ENCODE results near the gene PDX1. TPM values are rescaled to one million over a fixed set of nuclear protein-coding genes. Genes with fewer than 3 reads are reported as not detected.

PDX1 gene
- total and polyA plus RNA-seq, 9 of the 15 experiments (the other 6 are each of a cell fraction or from before 2014, with no cell fraction given): not detected

DNA sequence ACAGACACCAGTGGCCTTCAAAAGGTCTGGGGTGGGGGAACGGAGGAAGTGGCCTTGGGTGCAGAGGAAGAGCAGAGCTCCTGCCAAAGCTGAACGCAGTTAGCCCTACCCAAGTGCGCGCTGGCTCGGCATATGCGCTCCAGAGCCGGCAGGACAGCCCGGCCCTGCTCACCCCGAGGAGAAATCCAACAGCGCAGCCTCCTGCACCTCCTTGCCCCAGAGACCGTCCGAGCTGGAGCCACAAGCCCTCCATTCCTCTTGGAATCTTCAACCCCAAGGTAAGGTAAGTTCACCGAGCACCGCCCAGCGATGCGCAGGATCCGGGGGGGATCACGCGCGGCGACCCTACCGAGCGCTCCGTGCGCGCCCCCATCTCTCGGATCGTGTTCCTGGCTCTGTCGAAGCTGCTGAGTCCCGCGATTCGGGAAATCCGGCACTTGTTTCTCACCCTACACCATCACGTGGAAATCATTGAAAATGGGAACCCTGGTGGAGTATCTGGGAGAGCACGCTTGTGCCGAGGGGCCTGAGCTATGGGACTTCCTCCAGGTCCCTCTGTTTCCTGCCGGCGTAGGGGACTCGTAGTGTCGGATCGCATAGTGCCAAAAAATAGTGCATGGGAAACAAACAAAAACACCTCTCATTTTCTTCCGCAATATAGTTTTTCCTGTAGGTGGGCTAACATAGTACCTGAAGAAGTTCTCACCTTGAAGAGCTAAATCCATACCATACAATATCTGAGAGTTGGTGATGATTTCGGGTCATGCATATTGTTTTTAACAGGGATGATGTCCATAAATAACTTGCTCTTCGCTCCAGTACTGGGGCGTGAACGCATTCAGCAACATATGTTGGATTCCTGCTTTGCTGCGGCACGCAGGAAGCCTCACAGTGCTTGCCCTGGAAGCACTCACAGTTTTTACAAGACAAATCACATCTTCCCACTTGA lies 9.3 kb downstream of the PDX1 start (continued):
- TF ChIP-seq, protein P1, sequence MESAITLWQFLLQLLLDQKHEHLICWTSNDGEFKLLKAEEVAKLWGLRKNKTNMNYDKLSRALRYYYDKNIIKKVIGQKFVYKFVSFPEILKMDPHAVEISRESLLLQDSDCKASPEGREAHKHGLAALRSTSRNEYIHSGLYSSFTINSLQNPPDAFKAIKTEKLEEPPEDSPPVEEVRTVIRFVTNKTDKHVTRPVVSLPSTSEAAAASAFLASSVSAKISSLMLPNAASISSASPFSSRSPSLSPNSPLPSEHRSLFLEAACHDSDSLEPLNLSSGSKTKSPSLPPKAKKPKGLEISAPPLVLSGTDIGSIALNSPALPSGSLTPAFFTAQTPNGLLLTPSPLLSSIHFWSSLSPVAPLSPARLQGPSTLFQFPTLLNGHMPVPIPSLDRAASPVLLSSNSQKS (CRISPR knock-in tag; IDR thresholded peaks at IDR 0.05): no peak
- TF ChIP-seq, protein P2, sequence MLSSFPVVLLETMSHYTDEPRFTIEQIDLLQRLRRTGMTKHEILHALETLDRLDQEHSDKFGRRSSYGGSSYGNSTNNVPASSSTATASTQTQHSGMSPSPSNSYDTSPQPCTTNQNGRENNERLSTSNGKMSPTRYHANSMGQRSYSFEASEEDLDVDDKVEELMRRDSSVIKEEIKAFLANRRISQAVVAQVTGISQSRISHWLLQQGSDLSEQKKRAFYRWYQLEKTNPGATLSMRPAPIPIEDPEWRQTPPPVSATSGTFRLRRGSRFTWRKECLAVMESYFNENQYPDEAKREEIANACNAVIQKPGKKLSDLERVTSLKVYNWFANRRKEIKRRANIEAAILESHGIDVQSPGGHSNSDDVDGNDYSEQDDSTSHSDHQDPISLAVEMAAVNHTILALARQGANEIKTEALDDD (IDR thresholded peaks at IDR 0.05): no peak
- no peak for TF ChIP-seq PPARD (CRISPR knock-in tag; IDR thresholded peaks at IDR 0.05)
- TF ChIP-seq HNRNPUL1 (IDR thresholded peaks at IDR 0.05; ENCODE audit: low read length): no peak

DNA sequence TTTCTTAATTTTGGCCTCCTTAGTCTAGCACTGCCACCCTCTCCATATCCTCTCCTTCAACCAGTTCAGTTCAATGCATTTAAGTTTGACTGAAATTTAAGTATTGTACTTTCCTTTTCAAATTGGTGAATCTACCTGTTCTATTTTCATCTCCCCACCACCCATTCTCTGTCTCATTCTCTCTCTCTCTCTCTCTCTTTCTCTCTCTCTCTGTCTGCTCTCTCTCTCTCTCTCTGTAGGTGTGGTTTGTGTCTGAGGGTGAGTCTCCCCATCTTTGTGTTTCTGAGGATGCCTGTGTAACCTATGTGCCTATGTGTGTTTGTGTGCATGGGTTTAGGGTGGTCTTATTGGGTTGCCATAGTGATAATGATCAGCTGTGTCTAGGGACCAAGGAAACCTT lies 10.1 kb downstream of the PDX1 start:
- H3K27ac ChIP-seq (ENCODE audit: extremely low read depth, low read depth, low read length): no peak overlapping the region
- no peak overlapping the region for H3K4me2 ChIP-seq (ENCODE audit: insufficient read depth, low read length)
- in situ Hi-C loops (cut with MboI) (no loop called here), intact Hi-C loops (cut with micrococcal nuclease) (no loop called here)
- H3K4me3 ChIP-seq: no peak overlapping the region
- no peaks in the 10 kb centered on the region for H3K4me1 ChIP-seq (replicated peaks in 1 of 2; ENCODE audit: control insufficient read depth in 2 of 2, insufficient read depth in 2 of 2, low read length in 2 of 2)
- H3K9me3 ChIP-seq (replicated peaks; ENCODE audit: control insufficient read depth, insufficient read depth, low read depth, low read length): no peaks in the 10 kb centered on the region
- H4K20me1 ChIP-seq (replicated peaks; ENCODE audit: control insufficient read depth, insufficient read depth, low read length): no peaks in the 10 kb centered on the region
- BruUV-seq (replicated peaks): no TSS peak
- peaks cover 2 to 31% of the 10 kb centered on the region in 2 experiments; a peak in 4 of 5 replicates for H3K27me3 ChIP-seq (ENCODE audit: control insufficient read depth in 2 of 2, insufficient read depth in 2 of 2, low read length in 2 of 2)
- DNase-seq (ENCODE audit: extremely low read depth in 1 of 4, low spot score in 3 of 4) (no peak), FAIRE-seq (no peak), ATAC-seq (no peak)
- H3K79me2 ChIP-seq (ENCODE audit: control insufficient read depth, insufficient read depth, low read length): no peaks in the 10 kb centered on the region
- H3K9ac ChIP-seq (ENCODE audit: insufficient read depth in 1 of 2, low read depth in 2 of 2, low read length in 2 of 2): no peak overlapping the region
- H3K36me3 ChIP-seq (ENCODE audit: control insufficient read depth, insufficient read depth, low read length): no peaks in the 10 kb centered on the region
- H2AFZ ChIP-seq (ENCODE audit: low read depth, low read length): no peak overlapping the region
- CTCF ChIA-PET (ENCODE audit: low intra/inter-chr PET ratio): no interaction called here
- POLR2A ChIA-PET: no interaction called here
- no peaks in the 10 kb centered on the region for H3K9me1 ChIP-seq (ENCODE audit: control insufficient read depth, insufficient read depth, low read length)
- TF ChIP-seq DNMT1 (IDR thresholded peaks at IDR 0.05) (no peak), MEF2A (IDR thresholded peaks at IDR 0.05; ENCODE audit: control insufficient read depth, low read depth, low read length) (no peak), RBM14 (IDR thresholded peaks at IDR 0.05; ENCODE audit: borderline replicate concordance, insufficient read depth, low read depth, low read length) (no peak), ZC3H8 (IDR thresholded peaks at IDR 0.05) (no peak), WHSC1 (IDR thresholded peaks at IDR 0.05; ENCODE audit: low read length) (no peak)
- TF ChIP-seq, protein P3, sequence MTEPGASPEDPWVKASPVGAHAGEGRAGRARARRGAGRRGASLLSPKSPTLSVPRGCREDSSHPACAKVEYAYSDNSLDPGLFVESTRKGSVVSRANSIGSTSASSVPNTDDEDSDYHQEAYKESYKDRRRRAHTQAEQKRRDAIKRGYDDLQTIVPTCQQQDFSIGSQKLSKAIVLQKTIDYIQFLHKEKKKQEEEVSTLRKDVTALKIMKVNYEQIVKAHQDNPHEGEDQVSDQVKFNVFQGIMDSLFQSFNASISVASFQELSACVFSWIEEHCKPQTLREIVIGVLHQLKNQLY (CRISPR knock-in tag; conservative IDR thresholded peaks at IDR 0.05): no peak
- TF ChIP-seq, protein P4, sequence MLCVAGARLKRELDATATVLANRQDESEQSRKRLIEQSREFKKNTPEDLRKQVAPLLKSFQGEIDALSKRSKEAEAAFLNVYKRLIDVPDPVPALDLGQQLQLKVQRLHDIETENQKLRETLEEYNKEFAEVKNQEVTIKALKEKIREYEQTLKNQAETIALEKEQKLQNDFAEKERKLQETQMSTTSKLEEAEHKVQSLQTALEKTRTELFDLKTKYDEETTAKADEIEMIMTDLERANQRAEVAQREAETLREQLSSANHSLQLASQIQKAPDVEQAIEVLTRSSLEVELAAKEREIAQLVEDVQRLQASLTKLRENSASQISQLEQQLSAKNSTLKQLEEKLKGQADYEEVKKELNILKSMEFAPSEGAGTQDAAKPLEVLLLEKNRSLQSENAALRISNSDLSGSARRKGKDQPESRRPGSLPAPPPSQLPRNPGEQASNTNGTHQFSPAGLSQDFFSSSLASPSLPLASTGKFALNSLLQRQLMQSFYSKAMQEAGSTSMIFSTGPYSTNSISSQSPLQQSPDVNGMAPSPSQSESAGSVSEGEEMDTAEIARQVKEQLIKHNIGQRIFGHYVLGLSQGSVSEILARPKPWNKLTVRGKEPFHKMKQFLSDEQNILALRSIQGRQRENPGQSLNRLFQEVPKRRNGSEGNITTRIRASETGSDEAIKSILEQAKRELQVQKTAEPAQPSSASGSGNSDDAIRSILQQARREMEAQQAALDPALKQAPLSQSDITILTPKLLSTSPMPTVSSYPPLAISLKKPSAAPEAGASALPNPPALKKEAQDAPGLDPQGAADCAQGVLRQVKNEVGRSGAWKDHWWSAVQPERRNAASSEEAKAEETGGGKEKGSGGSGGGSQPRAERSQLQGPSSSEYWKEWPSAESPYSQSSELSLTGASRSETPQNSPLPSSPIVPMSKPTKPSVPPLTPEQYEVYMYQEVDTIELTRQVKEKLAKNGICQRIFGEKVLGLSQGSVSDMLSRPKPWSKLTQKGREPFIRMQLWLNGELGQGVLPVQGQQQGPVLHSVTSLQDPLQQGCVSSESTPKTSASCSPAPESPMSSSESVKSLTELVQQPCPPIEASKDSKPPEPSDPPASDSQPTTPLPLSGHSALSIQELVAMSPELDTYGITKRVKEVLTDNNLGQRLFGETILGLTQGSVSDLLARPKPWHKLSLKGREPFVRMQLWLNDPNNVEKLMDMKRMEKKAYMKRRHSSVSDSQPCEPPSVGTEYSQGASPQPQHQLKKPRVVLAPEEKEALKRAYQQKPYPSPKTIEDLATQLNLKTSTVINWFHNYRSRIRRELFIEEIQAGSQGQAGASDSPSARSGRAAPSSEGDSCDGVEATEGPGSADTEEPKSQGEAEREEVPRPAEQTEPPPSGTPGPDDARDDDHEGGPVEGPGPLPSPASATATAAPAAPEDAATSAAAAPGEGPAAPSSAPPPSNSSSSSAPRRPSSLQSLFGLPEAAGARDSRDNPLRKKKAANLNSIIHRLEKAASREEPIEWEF (CRISPR knock-in tag; IDR thresholded peaks at IDR 0.05): no peak

Data from K562 (cell line).